Measurements from ENCODE around the gene LRIT3. TPM values are rescaled to one million over a fixed set of nuclear protein-coding genes. Genes with fewer than 3 reads are reported as not detected.

LRIT3 gene
- total RNA-seq, 1 donor from 2014 or later: 0.17 TPM

DNA sequence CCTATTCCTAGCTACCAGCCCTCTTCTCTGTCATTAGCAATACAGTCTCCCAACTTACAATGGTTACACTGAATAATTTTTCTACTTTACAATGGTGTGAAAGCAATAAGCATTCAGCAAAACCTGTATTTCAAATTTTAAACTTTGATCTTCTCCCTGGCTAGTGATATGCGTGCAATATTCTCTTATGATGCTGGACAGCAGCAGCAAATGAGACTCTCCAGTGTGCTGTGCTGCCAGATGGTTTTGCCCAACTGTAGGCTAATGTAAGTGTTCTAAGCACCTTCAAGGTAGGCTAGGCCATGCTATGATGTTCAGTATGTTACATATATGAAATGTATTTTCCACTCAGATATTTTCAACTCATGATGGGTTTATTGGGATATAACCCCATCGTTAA lies 38.3 kb upstream of the LRIT3 start:
- no peak for DNase-seq (ENCODE audit: low spot score, unreplicated experiment)
- H3K27ac Mint-ChIP-seq: no peak overlapping the region
- H3K9me3 Mint-ChIP-seq (ENCODE audit: low read depth): no peaks in the 10 kb centered on the region
- TF ChIP-seq, protein P1, sequence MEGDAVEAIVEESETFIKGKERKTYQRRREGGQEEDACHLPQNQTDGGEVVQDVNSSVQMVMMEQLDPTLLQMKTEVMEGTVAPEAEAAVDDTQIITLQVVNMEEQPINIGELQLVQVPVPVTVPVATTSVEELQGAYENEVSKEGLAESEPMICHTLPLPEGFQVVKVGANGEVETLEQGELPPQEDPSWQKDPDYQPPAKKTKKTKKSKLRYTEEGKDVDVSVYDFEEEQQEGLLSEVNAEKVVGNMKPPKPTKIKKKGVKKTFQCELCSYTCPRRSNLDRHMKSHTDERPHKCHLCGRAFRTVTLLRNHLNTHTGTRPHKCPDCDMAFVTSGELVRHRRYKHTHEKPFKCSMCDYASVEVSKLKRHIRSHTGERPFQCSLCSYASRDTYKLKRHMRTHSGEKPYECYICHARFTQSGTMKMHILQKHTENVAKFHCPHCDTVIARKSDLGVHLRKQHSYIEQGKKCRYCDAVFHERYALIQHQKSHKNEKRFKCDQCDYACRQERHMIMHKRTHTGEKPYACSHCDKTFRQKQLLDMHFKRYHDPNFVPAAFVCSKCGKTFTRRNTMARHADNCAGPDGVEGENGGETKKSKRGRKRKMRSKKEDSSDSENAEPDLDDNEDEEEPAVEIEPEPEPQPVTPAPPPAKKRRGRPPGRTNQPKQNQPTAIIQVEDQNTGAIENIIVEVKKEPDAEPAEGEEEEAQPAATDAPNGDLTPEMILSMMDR (IDR thresholded peaks at IDR 0.05; ENCODE audit: unreplicated experiment): no peak
- no peak overlapping the region for H3K4me3 Mint-ChIP-seq (ENCODE audit: low read depth)
- no peaks in the 10 kb centered on the region for H3K36me3 Mint-ChIP-seq (ENCODE audit: insufficient read depth)
- H3K4me1 Mint-ChIP-seq (ENCODE audit: low read depth): peaks cover 1% of the 10 kb centered on the region
- H3K27me3 Mint-ChIP-seq: no peaks in the 10 kb centered on the region

DNA sequence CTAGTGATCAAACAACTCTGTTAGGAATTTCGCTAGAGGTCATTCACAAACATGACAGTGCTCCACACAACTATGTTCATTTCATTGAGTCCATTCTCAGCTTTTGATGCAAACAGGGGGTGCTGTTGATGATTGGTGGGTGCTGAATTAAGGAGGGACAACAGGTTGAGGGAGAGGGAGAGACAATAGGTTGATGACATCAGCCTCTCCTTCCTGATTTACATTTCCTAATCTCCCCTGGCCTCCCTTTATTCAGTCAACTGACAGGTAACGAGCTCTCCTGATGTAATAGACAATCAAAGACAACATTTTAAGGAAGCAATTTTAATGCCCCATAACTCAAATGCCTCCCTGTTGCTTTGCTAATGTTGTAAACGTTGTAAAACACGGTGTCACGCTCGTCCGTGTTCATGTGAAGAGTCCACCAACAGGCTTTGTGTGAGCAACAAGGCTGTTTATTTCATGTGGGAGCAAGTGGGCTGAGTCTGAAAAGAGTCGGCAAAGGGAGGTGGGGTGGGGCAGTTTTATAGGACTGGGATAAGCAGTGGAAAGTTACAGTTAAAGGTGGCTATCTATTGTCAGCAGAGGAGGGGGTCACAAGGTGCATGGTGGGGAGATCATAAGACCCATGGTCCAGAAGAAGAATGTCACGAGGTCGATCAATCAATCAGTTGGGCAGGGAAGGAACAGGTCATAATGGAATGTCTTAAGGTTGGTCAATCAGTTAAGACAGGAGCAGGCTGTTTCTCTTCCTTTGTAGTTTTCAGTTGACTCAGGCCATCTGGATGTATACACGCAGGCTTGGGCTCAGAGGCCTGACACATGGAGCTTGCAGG lies 37.1 kb upstream of the LRIT3 start:
- Mint-ChIP-seq H3K36me3 (ENCODE audit: insufficient read depth) (no peaks in the 10 kb centered on the region), H3K4me3 (ENCODE audit: low read depth) (no peak overlapping the region), H3K9me3 (ENCODE audit: low read depth) (no peaks in the 10 kb centered on the region), H3K27ac (no peak overlapping the region), H3K27me3 (no peaks in the 10 kb centered on the region), H3K4me1 (ENCODE audit: low read depth) (peaks cover 5% of the 10 kb centered on the region)
- no peak for DNase-seq (ENCODE audit: low spot score, unreplicated experiment)
- TF ChIP-seq, protein P1 (IDR thresholded peaks at IDR 0.05; ENCODE audit: unreplicated experiment): no peak

DNA sequence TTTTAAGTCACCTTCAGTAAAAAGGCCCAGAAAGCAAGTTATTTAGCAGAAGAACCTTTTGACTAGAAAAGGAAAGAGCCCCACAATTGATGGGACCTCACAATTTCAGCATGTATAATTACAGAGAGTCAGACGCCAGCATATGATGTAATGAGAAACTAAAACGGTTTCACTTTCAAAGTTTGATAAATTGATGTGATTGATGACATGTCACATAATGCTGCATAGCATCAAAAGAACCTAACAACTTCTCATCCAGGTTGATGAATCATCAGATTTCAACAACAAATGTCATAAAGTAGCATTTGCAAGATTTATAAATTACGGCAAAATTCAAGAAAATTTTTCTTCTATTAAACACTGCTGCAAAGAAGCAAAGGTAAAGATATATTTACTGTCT lies 36.2 kb upstream of the LRIT3 start:
- DNase-seq (ENCODE audit: low spot score, unreplicated experiment): no peak
- H3K36me3 Mint-ChIP-seq (ENCODE audit: insufficient read depth): no peaks in the 10 kb centered on the region
- H3K9me3 Mint-ChIP-seq (ENCODE audit: low read depth): no peaks in the 10 kb centered on the region
- H3K27me3 Mint-ChIP-seq: no peaks in the 10 kb centered on the region
- H3K4me1 Mint-ChIP-seq (ENCODE audit: low read depth): peaks cover 14% of the 10 kb centered on the region
- TF ChIP-seq, protein P1 (IDR thresholded peaks at IDR 0.05; ENCODE audit: unreplicated experiment): no peak
- H3K4me3 Mint-ChIP-seq (ENCODE audit: low read depth): no peak overlapping the region
- H3K27ac Mint-ChIP-seq: no peak overlapping the region

DNA sequence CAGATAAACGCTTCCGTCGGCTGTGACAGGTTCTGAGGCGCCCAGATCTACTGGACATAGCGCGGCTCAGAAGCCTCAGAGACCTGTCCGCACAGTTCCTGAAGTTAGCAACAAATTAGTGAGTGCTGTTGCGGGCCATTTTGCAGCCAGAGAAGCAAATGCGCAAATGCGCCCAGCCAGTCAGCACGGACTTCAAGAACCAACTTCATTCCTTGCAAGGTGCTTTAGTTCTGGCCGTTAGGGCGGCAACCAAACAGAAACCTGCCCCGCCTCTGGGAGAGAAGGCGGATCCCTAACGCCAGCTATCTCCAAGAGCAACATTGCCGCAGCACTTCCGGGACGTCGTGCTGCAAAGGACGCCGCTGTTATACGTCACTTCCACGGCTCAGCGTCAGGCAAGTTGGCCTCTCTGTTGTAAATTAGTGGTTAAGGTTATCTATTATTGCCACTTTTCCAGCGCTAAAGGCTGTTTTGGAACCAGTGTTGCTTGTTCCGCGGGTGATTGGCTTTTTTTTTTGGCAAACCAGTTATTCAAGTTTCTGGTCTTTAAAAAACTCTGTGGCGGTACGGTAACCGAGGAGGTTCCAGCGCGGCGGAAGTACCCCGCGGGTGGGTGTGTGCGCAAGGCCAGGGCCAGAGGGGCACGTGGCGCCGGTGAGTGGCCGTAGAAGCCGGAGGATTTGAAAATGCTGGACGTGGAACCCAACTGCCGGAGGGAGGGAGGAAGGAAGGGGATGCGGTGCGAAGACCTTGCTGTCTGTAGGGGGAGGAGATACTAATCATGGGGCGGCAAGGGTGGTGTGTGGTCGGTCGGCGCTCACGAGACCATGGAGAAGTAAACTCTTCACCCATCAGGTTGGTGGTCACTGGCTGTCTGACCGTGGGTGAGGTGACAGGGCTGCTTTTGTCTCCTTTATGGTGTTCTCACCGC lies 32.5 kb upstream of the LRIT3 start, which contains the start of gene GAR1:
Gene GAR1 (plus strand): TSS at position 612 of the 931 bp plus-strand sequence. CDS start 403 bp downstream, outside the sequence.
- peaks cover 21% of the 10 kb centered on the region for H3K4me1 Mint-ChIP-seq (ENCODE audit: low read depth)
- peak within 1 kb of the TSS; percentile 97 for H3K4me3 Mint-ChIP-seq (ENCODE audit: low read depth)
- H3K27me3 Mint-ChIP-seq: no peaks in the 10 kb centered on the region
- TF ChIP-seq, protein P1 (IDR thresholded peaks at IDR 0.05; ENCODE audit: unreplicated experiment): no peak
- peak within 1 kb of the TSS; percentile 97 for H3K27ac Mint-ChIP-seq
- no peaks in the 10 kb centered on the region for H3K9me3 Mint-ChIP-seq (ENCODE audit: low read depth)
- DNase-seq (ENCODE audit: low spot score, unreplicated experiment): peak; percentile 71
- peaks cover 11% of the 10 kb centered on the region for H3K36me3 Mint-ChIP-seq (ENCODE audit: insufficient read depth)

DNA sequence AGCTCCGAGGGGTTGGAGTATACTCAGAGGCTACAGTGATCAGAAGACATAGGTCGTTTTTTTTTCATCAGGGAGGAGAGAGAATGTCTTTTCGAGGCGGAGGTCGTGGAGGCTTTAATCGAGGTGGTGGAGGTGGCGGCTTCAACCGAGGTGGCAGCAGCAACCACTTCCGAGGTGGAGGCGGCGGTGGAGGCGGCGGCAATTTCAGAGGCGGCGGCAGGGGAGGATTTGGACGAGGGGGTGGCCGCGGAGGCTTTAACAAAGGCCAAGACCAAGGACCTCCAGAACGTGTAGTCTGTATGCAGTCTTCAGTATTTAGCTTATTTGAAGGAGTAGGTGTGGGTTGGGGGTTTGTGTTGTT lies 31.8 kb upstream of the LRIT3 start:
- Mint-ChIP-seq H3K27me3 (no peaks in the 10 kb centered on the region), H3K4me3 (ENCODE audit: low read depth) (peak overlapping the region; percentile 97), H3K4me1 (ENCODE audit: low read depth) (peaks cover 21% of the 10 kb centered on the region), H3K27ac (peak overlapping the region; percentile 97), H3K36me3 (ENCODE audit: insufficient read depth) (peaks cover 11% of the 10 kb centered on the region), H3K9me3 (ENCODE audit: low read depth) (no peaks in the 10 kb centered on the region)
- no peak for DNase-seq (ENCODE audit: low spot score, unreplicated experiment)
- TF ChIP-seq, protein P1 (IDR thresholded peaks at IDR 0.05; ENCODE audit: unreplicated experiment): no peak

Measured in progenitor cell of endocrine pancreas (in vitro differentiated cells).